LNCaP clone FGC (cell line): ENCODE results near the gene FBXW4.

ENCODE experiments used
- DNase-seq: peaks from one replicate; pipeline ENCODE4 v3.0.0-alpha.2; 2011; ENCODE audit warnings: low read depth
- H3K4me3 ChIP-seq: 2 replicates; pipeline ENCODE4 v1.5.1; 2011; ENCODE audit warnings: mild to moderate bottlenecking, low read depth, low read length, control low read depth
- CTCF ChIP-seq: IDR thresholded peaks from 2 replicates; pipeline ENCODE4 v1.5.1; 2012; ENCODE audit warnings: mild to moderate bottlenecking; ENCODE audit not compliant: control insufficient read depth, insufficient read depth; ENCODE audit errors: extremely low read depth

Gene FBXW4

GRCh38 chr10:101615525-101616116 lies 79.3 kb downstream of the FBXW4 start:
- DNase-seq = no peak
- TF ChIP-seq CTCF = no peak

GRCh38 chr10:101614663-101615524 lies 80.1 kb downstream of the FBXW4 start:
- DNase-seq = no peak
- no peak overlapping the region for H3K4me3 ChIP-seq
- no peak for TF ChIP-seq CTCF

More at GRCh38 chr10:101615525-101616116, 79.3 kb downstream of the FBXW4 start:
- no peak overlapping the region for H3K4me3 ChIP-seq

- no peak for TF ChIP-seq CTCF
- DNase-seq = no peak
- no peak overlapping the region for H3K4me3 ChIP-seq
These were observed 81.3 kb downstream of the FBXW4 start for GRCh38 chr10:101613646-101614045.

GRCh38 chr10:101612872-101613271 lies 82.1 kb downstream of the FBXW4 start:
- no peak for DNase-seq
- no peak overlapping the region for H3K4me3 ChIP-seq
- TF ChIP-seq CTCF = no peak

GRCh38 chr10:101612086-101612485 lies 82.9 kb downstream of the FBXW4 start:
- no peak overlapping the region for H3K4me3 ChIP-seq
- no peak for DNase-seq
- TF ChIP-seq CTCF = no peak

GRCh38 chr10:101611096-101611905 lies 83.7 kb downstream of the FBXW4 start:
- no peak overlapping the region for H3K4me3 ChIP-seq
- no peak for DNase-seq
- TF ChIP-seq CTCF = no peak
